CD14-positive monocyte (primary cell): ENCODE results near the gene FNDC3B. TPM values are rescaled to one million over a fixed set of nuclear protein-coding genes. Genes with fewer than 3 reads are reported as not detected.

Experiments
- DNase-seq, 3 donors: peaks; one replicate each; pipeline ENCODE4 v3.0.0-alpha.2; 2011 to 2022
- H2AFZ ChIP-seq: 2 replicates; pipeline ENCODE4 v1.6.0; 2012; ENCODE audit warnings: mild to moderate bottlenecking, low read depth, low read length, inconsistent platforms; ENCODE audit not compliant: insufficient read depth, poor library complexity, severe bottlenecking
- H3K27ac ChIP-seq, 2 donors: 1 replicate in 1 of 2; 2 replicates in 1 of 2; pipeline ENCODE4 v1.5.1; 2012 to 2013; ENCODE audit warnings: low read length in 2 of 2, control low read depth in 1 of 2, inconsistent platforms in 1 of 2, low read depth in 1 of 2, mild to moderate bottlenecking in 1 of 2
- H3K27me3 ChIP-seq, 2 donors: one replicate each; pipeline versions ENCODE4 v1.6.0 to v1.6.1; 2011 to 2013; ENCODE audit warnings: low read length in 2 of 2; ENCODE audit not compliant: control insufficient read depth in 2 of 2, insufficient read depth in 2 of 2
- H3K36me3 ChIP-seq, 2 donors: replicated peaks in 1 of 2; 1 replicate in 1 of 2; 2 replicates in 1 of 2; pipeline versions ENCODE4 v1.5.1 to v1.6.1; 2012 to 2013; ENCODE audit warnings: low read length in 2 of 2, control low read depth in 1 of 2, inconsistent platforms in 1 of 2, mild to moderate bottlenecking in 1 of 2; ENCODE audit not compliant: insufficient read depth in 2 of 2, control insufficient read depth in 1 of 2
- H3K4me1 ChIP-seq, 2 donors: 1 replicate in 1 of 2; 2 replicates in 1 of 2; pipeline versions ENCODE4 v1.5.1 to v1.6.1; 2012 to 2013; ENCODE audit warnings: low read length in 2 of 2, control low read depth in 1 of 2, inconsistent platforms in 1 of 2, mild to moderate bottlenecking in 1 of 2, moderate library complexity in 1 of 2; ENCODE audit not compliant: insufficient read depth in 2 of 2, control insufficient read depth in 1 of 2
- H3K4me2 ChIP-seq: replicated peaks from 2 replicates; pipeline ENCODE3; 2012; ENCODE audit warnings: low read length, moderate library complexity, mild to moderate bottlenecking; ENCODE audit not compliant: poor library complexity, severe bottlenecking; ENCODE audit errors: extremely low read depth
- H3K4me3 ChIP-seq, 3 experiments: fragments of 200-600 bp in 1 of 3; sonication (generic) in 1 of 3; replicated peaks in 1 of 3; 1 replicate in 2 of 3; 2 replicates in 1 of 3; pipeline ENCODE4 v1.5.1; 2011 to 2013; ENCODE audit warnings: low read length in 3 of 3, mild to moderate bottlenecking in 3 of 3, control low read depth in 2 of 3, low read depth in 2 of 3, inconsistent platforms in 1 of 3, moderate library complexity in 1 of 3
- H3K79me2 ChIP-seq: 2 replicates; pipeline ENCODE4 v1.6.0; 2012; ENCODE audit warnings: mild to moderate bottlenecking, control low read depth, inconsistent platforms, low read length, moderate library complexity; ENCODE audit not compliant: insufficient read depth
- H3K9ac ChIP-seq: 2 replicates; pipeline ENCODE4 v1.6.0; 2017; ENCODE audit warnings: low read length, mild to moderate bottlenecking; ENCODE audit not compliant: insufficient read depth, poor library complexity, severe bottlenecking
- H3K9me3 ChIP-seq, 2 donors: replicated peaks in 1 of 2; 1 replicate in 1 of 2; 2 replicates in 1 of 2; pipeline versions ENCODE4 v1.5.1 to v1.6.1; 2012 to 2013; ENCODE audit warnings: low read length in 2 of 2, control low read depth in 1 of 2; ENCODE audit not compliant: control insufficient read depth in 1 of 2, insufficient read depth in 1 of 2
- H4K20me1 ChIP-seq: 2 replicates; pipeline ENCODE4 v1.6.0; 2012; ENCODE audit warnings: mild to moderate bottlenecking, low read length, control low read depth, moderate library complexity; ENCODE audit not compliant: insufficient read depth
- H3K27ac Mint-ChIP-seq, 7 donors: one replicate each; pipeline ENCODE4 v1.8.0; 2020; ENCODE audit warnings: mild to moderate bottlenecking in 7 of 7, mixed read lengths in 7 of 7, moderate library complexity in 6 of 7, inconsistent platforms in 2 of 7
- H3K27me3 Mint-ChIP-seq, 3 donors: one replicate each; pipeline ENCODE4 v1.8.0; 2021 to 2022; ENCODE audit warnings: low read depth in 3 of 3, mild to moderate bottlenecking in 3 of 3, mixed read lengths in 3 of 3, moderate library complexity in 3 of 3, inconsistent platforms in 1 of 3
- H3K36me3 Mint-ChIP-seq, 2 donors: one replicate each; pipeline ENCODE4 v1.8.0; 2020; ENCODE audit warnings: mixed read lengths in 2 of 2, inconsistent platforms in 1 of 2, mild to moderate bottlenecking in 1 of 2
- H3K4me1 Mint-ChIP-seq: one replicate; pipeline ENCODE4 v1.8.0; 2020; ENCODE audit warnings: mild to moderate bottlenecking, mixed read lengths
- H3K4me3 Mint-ChIP-seq, 2 donors: one replicate each; pipeline ENCODE4 v1.8.0; 2020; ENCODE audit warnings: mild to moderate bottlenecking in 2 of 2, mixed read lengths in 2 of 2, moderate library complexity in 1 of 2
- H3K9me3 Mint-ChIP-seq, 7 donors: one replicate each; pipeline ENCODE4 v1.8.0; 2020 to 2022; ENCODE audit warnings: mixed read lengths in 7 of 7, mild to moderate bottlenecking in 6 of 7, moderate library complexity in 6 of 7, inconsistent platforms in 2 of 7
- CTCF ChIP-seq: fragments of 200-600 bp; IDR thresholded peaks from one replicate; pipeline ENCODE4 v1.8.0; 2022; ENCODE audit warnings: antibody characterized with exemption, mild to moderate bottlenecking
- WGBS: methylation state at CpG from one replicate; pipeline ENCODE4 v1.1.5; 2013; ENCODE audit warnings: missing lambda C conversion rate; ENCODE audit not compliant: insufficient coverage; 5-methylcytosine and 5-hydroxymethylcytosine counted together
- intact Hi-C, 2 donors: fragments of 100-400 bp; cut with micrococcal nuclease; formaldehyde crosslinking; loops; one replicate each; pipeline versions ENCODE4 v1.15.0 to v1.15.1; 2023
- polyA plus RNA-seq, 3 donors: library from polyadenylated mRNA; depleted of rRNA in 1 of 3; unstranded in 2 of 3; stranded (reverse) in 1 of 3; fragments of 300-500 nt in 2 of 3; fragments of >200 nt in 1 of 3; fragmentation: Illumina TruSeq in 2 of 3; gene quantifications; 1 replicate in 2 of 3; 2 replicates in 1 of 3; pipeline ENCODE4 v1.2.3, GENCODE V29; 2012 to 2021

The FNDC3B gene
- polyA plus RNA-seq, 3 donors, result 19.6 to 36.1 (median 25.7) TPM

GRCh38 chr3:172087602-172088580 lies 48.5 kb downstream of the FNDC3B start:
- no peak overlapping the region for H3K4me3 Mint-ChIP-seq

More at GRCh38 chr3:172087602-172088580, 48.5 kb downstream of the FNDC3B start:
- H3K4me1 ChIP-seq, result peaks cover 14 to 30% of the 10 kb centered on the region in 2 donors
- no peak overlapping the region for H3K4me3 ChIP-seq
- TF ChIP-seq CTCF, result no peak
- Mint-ChIP-seq H3K4me1 (peaks cover 49% of the 10 kb centered on the region), H3K9me3 (peaks cover 0 to 1% (median 0%) of the 10 kb centered on the region in 7 donors), H3K27ac (peak overlapping the region in 4 of 7 donors; percentile 24 to 80 (median 52)), H3K36me3 (peaks cover 18 to 34% of the 10 kb centered on the region in 2 donors), H3K27me3 (peaks cover 0 to 2% (median 0%) of the 10 kb centered on the region in 3 donors)
- no CpG with 5 or more reads among the region's 7 CpGs for WGBS
- H2AFZ ChIP-seq, result no peak overlapping the region
- no peak overlapping the region for H3K9ac ChIP-seq
- H3K27me3 ChIP-seq, result no peaks in the 10 kb centered on the region
- intact Hi-C loops, result no loop called here
- H3K79me2 ChIP-seq, result peaks cover 100% of the 10 kb centered on the region
- peaks cover 85% of the 10 kb centered on the region for H4K20me1 ChIP-seq
- peaks cover 0 to 7% of the 10 kb centered on the region in 2 donors for H3K36me3 ChIP-seq
- DNase-seq, result no peak
- no peaks in the 10 kb centered on the region for H3K9me3 ChIP-seq
- peak overlapping the region in 1 of 2 donors; percentile 55 for H3K27ac ChIP-seq
- H3K4me2 ChIP-seq, result peak overlapping the region; percentile 9
